Natural killer cell (primary cell): ENCODE data around the gene TFCP2. TPM values are rescaled to one million over a fixed set of nuclear protein-coding genes. Genes with fewer than 3 reads are reported as not detected.

Experiments
- ATAC-seq, 3 donors: fragments of 150-1000 bp in 2 of 3; fragments of 200-7000 bp in 1 of 3; cut with Tn5 transposase; 1 replicate in 1 of 3; 2 replicates in 2 of 3; pipeline ENCODE4 v1.10.0; 2021; ENCODE audit warnings: mild to moderate bottlenecking in 2 of 3, moderate library complexity in 2 of 3
- DNase-seq, 2 donors: peaks; one replicate each; pipeline versions ENCODE4 v3.0.0 to v3.0.0-alpha.2; 2013 to 2021; ENCODE audit warnings: mixed read lengths in 1 of 2
- H3K27ac ChIP-seq: one replicate; pipeline ENCODE4 v1.5.1; 2013; ENCODE audit warnings: mild to moderate bottlenecking, low read length
- H3K27me3 ChIP-seq: one replicate; pipeline ENCODE4 v1.6.1; 2013; ENCODE audit warnings: low read length; ENCODE audit not compliant: control insufficient read depth, insufficient read depth
- H3K36me3 ChIP-seq: one replicate; pipeline ENCODE4 v1.6.1; 2013; ENCODE audit warnings: low read length; ENCODE audit not compliant: control insufficient read depth, insufficient read depth
- H3K4me1 ChIP-seq: one replicate; pipeline ENCODE4 v1.6.1; 2013; ENCODE audit warnings: low read length; ENCODE audit not compliant: control insufficient read depth, insufficient read depth
- H3K4me3 ChIP-seq: one replicate; pipeline ENCODE4 v1.5.1; 2013; ENCODE audit warnings: low read length
- H3K9me3 ChIP-seq: one replicate; pipeline ENCODE4 v1.6.1; 2013; ENCODE audit warnings: low read length; ENCODE audit not compliant: control insufficient read depth, insufficient read depth
- H3K27ac Mint-ChIP-seq, 2 donors: one replicate each; pipeline ENCODE4 v1.8.0; 2022; ENCODE audit warnings: mild to moderate bottlenecking in 2 of 2, mixed read lengths in 2 of 2, moderate library complexity in 1 of 2
- H3K27me3 Mint-ChIP-seq, 2 donors: one replicate each; pipeline ENCODE4 v1.8.0; 2022; ENCODE audit warnings: low read depth in 2 of 2, mixed read lengths in 2 of 2
- H3K36me3 Mint-ChIP-seq: one replicate; pipeline ENCODE4 v1.8.0; 2022; ENCODE audit warnings: mixed read lengths
- H3K4me1 Mint-ChIP-seq, 2 donors: one replicate each; pipeline ENCODE4 v1.8.0; 2022; ENCODE audit warnings: mixed read lengths in 2 of 2
- H3K4me3 Mint-ChIP-seq: one replicate; pipeline ENCODE4 v1.8.0; 2022; ENCODE audit warnings: mild to moderate bottlenecking, moderate library complexity, mixed read lengths
- H3K9me3 Mint-ChIP-seq, 2 donors: one replicate each; pipeline ENCODE4 v1.8.0; 2022; ENCODE audit warnings: mixed read lengths in 2 of 2
- WGBS: methylation state at CpG from one replicate; pipeline ENCODE4 v1.1.7; 2013; ENCODE audit warnings: missing lambda C conversion rate; ENCODE audit not compliant: insufficient coverage; 5-methylcytosine and 5-hydroxymethylcytosine counted together
- intact Hi-C: fragments of 100-400 bp; cut with micrococcal nuclease; formaldehyde crosslinking; loops from one replicate; pipeline ENCODE4 v1.14.2; 2022
- total RNA-seq, 4 donors: library from RNA; stranded (reverse); fragments of 120-200 nt in 1 of 4; gene quantifications; one replicate each; pipeline versions ENCODE4 v1.2.3 to v1.2.4, GENCODE V29; 2013 to 2022
- TF ChIP-seq, protein P1 (sequence below): fragments of 200-600 bp; IDR thresholded peaks from one replicate; pipeline ENCODE4 v1.8.0; 2022; ENCODE audit warnings: antibody characterized with exemption

TFCP2 gene
- total RNA-seq, 3 donors from 2014 or later (not counting 1 experiment from before 2014, with no cell fraction given): 26.6 to 34.8 (median 34.8) TPM

DNA sequence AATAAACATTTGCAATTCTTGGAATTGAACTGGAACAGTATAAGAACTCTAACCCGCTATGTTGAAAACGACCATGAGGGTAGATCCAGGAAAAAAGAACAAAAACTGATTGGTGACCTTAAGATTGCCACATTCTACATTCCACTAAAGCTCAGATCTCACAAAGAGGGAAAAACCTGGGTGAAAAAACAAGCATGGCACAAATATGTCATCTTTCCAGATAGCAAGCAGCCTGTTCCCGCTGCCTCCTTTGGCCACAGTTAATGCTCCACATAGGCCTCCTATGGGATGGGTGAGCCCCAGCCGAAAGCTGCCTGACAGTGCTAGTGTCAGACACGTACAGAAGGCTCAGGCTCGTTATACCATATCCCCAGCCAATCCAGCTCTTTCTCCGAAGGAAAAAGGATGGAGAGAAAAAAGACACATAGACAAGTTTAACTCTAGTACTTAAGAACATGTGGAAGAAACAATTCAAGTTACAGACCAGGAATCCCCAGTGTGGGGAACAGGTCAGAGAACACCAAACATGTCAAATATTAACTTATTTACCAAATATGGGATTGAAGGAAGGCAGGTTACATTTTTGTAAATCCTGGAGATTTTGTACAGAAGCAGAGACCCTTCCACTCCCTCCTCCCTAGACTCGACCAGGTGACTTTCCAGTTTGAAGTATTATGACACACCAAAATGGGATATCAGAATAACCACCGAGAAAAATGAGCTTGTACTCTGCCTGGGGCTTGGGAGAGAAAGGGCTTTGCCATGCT lies 110.1 kb downstream of the TFCP2 start:
- H3K27me3 Mint-ChIP-seq: no peaks in the 10 kb centered on the region

DNA sequence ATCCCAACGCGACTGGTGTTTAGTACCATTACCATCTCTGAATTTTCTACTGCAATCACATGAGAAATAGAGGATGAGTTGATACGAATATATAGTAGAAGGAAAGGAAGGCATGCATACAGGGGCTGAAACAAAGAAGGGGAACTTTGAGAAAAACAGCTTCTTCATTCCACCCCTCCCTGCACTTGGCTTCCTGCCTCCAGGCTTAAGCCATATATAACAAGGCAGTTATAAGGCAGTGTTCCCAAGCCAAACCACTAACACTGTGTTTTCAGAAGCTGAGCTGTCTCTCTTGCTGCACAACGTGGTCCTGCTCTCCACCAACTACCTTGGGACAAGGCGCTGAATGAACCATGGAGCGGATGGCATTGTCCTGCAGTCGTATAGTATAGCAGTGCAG lies 113.8 kb downstream of the TFCP2 start:
- H3K27me3 ChIP-seq: no peaks in the 10 kb centered on the region
- TF ChIP-seq, protein P1, sequence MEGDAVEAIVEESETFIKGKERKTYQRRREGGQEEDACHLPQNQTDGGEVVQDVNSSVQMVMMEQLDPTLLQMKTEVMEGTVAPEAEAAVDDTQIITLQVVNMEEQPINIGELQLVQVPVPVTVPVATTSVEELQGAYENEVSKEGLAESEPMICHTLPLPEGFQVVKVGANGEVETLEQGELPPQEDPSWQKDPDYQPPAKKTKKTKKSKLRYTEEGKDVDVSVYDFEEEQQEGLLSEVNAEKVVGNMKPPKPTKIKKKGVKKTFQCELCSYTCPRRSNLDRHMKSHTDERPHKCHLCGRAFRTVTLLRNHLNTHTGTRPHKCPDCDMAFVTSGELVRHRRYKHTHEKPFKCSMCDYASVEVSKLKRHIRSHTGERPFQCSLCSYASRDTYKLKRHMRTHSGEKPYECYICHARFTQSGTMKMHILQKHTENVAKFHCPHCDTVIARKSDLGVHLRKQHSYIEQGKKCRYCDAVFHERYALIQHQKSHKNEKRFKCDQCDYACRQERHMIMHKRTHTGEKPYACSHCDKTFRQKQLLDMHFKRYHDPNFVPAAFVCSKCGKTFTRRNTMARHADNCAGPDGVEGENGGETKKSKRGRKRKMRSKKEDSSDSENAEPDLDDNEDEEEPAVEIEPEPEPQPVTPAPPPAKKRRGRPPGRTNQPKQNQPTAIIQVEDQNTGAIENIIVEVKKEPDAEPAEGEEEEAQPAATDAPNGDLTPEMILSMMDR: no peak
- H3K4me3 Mint-ChIP-seq: no peak overlapping the region

More for the DNA sequence above, 110.1 kb downstream of the TFCP2 start:
- TF ChIP-seq, protein P1: no peak
- no peaks in the 10 kb centered on the region for H3K36me3 Mint-ChIP-seq
- ATAC-seq (no peak), DNase-seq (no peak)
- H3K4me3 Mint-ChIP-seq: no peak overlapping the region
- Histone ChIP-seq H3K9me3 (no peaks in the 10 kb centered on the region), H3K27ac (no peak overlapping the region), H3K4me3 (no peak overlapping the region), H3K27me3 (no peaks in the 10 kb centered on the region), H3K36me3 (peaks cover 77% of the 10 kb centered on the region), H3K4me1 (no peaks in the 10 kb centered on the region)
- H3K27ac Mint-ChIP-seq: peak overlapping the region; percentile 18 to 27
- H3K9me3 Mint-ChIP-seq: no peaks in the 10 kb centered on the region
- H3K4me1 Mint-ChIP-seq: no peaks in the 10 kb centered on the region
- 96% methylated on average over 9 of the region's 9 CpGs for WGBS
- intact Hi-C loops: no loop called here

DNA sequence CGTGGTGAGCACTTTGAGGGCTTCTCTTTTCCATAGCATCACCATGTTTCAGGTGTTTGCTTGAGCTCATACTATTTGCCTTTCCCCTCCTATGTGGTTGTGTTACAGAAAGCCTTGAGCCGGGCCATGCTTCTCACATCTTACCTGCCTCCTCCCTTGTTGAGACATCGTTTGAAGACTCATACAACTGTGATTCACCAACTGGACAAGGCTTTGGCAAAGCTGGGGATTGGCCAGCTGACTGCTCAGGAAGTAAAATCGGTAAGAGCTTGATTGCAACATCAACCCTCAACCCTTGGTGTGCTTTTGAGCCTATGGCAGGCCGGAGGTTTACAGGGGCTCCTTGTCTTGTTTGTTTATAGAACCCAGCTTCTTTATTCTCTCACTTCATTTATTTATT lies 116.7 kb downstream of the TFCP2 start:
- ATAC-seq (no peak), DNase-seq (no peak)
- no peaks in the 10 kb centered on the region for H3K4me1 ChIP-seq
- no peak overlapping the region for H3K4me3 Mint-ChIP-seq
- peaks cover 63% of the 10 kb centered on the region for H3K36me3 ChIP-seq
- no peak overlapping the region for H3K27ac ChIP-seq
- H3K27me3 ChIP-seq: no peaks in the 10 kb centered on the region
- 86% methylated on average over 4 of the region's 5 CpGs for WGBS
- H3K9me3 ChIP-seq: no peaks in the 10 kb centered on the region
- no peaks in the 10 kb centered on the region for H3K9me3 Mint-ChIP-seq
- H3K36me3 Mint-ChIP-seq: peaks cover 10% of the 10 kb centered on the region
- H3K27me3 Mint-ChIP-seq: no peaks in the 10 kb centered on the region
- H3K4me1 Mint-ChIP-seq: peaks cover 0 to 6% of the 10 kb centered on the region in 2 donors
- H3K27ac Mint-ChIP-seq: no peak overlapping the region
- H3K4me3 ChIP-seq: no peak overlapping the region
- intact Hi-C loops: no loop called here
- TF ChIP-seq, protein P1: no peak

More for the DNA sequence above, 113.8 kb downstream of the TFCP2 start:
- DNase-seq (no peak), ATAC-seq (no peak)
- Mint-ChIP-seq H3K4me1 (no peaks in the 10 kb centered on the region), H3K9me3 (no peaks in the 10 kb centered on the region), H3K27me3 (no peaks in the 10 kb centered on the region), H3K27ac (peak overlapping the region in 1 of 2 donors; percentile 27), H3K36me3 (no peaks in the 10 kb centered on the region)
- no peaks in the 10 kb centered on the region for H3K4me1 ChIP-seq
- intact Hi-C loops: no loop called here
- WGBS: 98% methylated on average over 4 of the region's 7 CpGs
- no peak overlapping the region for H3K4me3 ChIP-seq
- peaks cover 76% of the 10 kb centered on the region for H3K36me3 ChIP-seq
- no peak overlapping the region for H3K27ac ChIP-seq
- H3K9me3 ChIP-seq: no peaks in the 10 kb centered on the region
